HepG2 (cell line): ENCODE data around the gene ACACA. TPM values are rescaled to one million over a fixed set of nuclear protein-coding genes. Genes with fewer than 3 reads are reported as not detected.
A peak's percentile ranks its signal among the peaks of the same experiment; 100 is the strongest.

Experiments
- CREB1 ChIP-seq, 2 experiments: fragments of 450-650 bp in 1 of 2; IDR thresholded peaks; 2 replicates each; pipeline ENCODE4 v1.6.1; 2016 to 2017; ENCODE audit warnings: control low read depth in 1 of 2, mild to moderate bottlenecking in 1 of 2, missing compliant biosample characterization in 1 of 2, missing genetic modification characterization in 1 of 2
- ETV5 ChIP-seq: IDR thresholded peaks from 2 replicates; pipeline ENCODE4 v1.6.1; 2018; ENCODE audit warnings: missing biosample characterization, missing genetic modification reagents, inconsistent platforms, borderline replicate concordance
- FOSL2 ChIP-seq: sonication (generic); formaldehyde crosslinking; IDR thresholded peaks from 2 replicates; pipeline ENCODE4 v1.4.0; 2020; ENCODE audit warnings: missing genetic modification reagents
- KDM1A ChIP-seq: IDR thresholded peaks from 2 replicates; pipeline ENCODE4 v1.6.1; 2016; ENCODE audit warnings: missing compliant biosample characterization
- KLF15 ChIP-seq: sonication (generic); formaldehyde crosslinking; IDR thresholded peaks from 2 replicates; pipeline ENCODE4 v1.8.1; 2023; ENCODE audit warnings: borderline replicate concordance, mild to moderate bottlenecking, inconsistent platforms, missing genetic modification reagents, mixed read lengths
- NKX3-1 ChIP-seq: sonication (generic); formaldehyde crosslinking; IDR thresholded peaks from 2 replicates; pipeline ENCODE4 v1.5.0; 2020; ENCODE audit warnings: missing genetic modification reagents
- SOX13 ChIP-seq, 3 experiments: fragments of 450-650 bp in 1 of 3; sonication (generic) in 1 of 3; formaldehyde crosslinking in 1 of 3; IDR thresholded peaks in 2 of 3; conservative IDR thresholded peaks in 1 of 3; 2 replicates each; pipeline versions ENCODE4 v1.5.0 to v1.6.1; 2016 to 2020; ENCODE audit warnings: antibody characterized with exemption in 1 of 3, mild to moderate bottlenecking in 1 of 3, missing compliant biosample characterization in 1 of 3, missing genetic modification reagents in 1 of 3, moderate library complexity in 1 of 3
- TEAD3 ChIP-seq: optimal IDR thresholded peaks from 2 replicates; pipeline ENCODE3; 2016; ENCODE audit warnings: borderline replicate concordance
- polyA plus RNA-seq, 8 experiments: library from polyadenylated mRNA; depleted of rRNA in 3 of 8; stranded (reverse) in 7 of 8; unstranded in 1 of 8; fragments of >200 nt; fragmentation: Illumina TruSeq in 4 of 8; extraction: Trizol in 4 of 8; gene quantifications; 2 replicates each; pipeline versions ENCODE4 v1.2.1 to v1.2.3, GENCODE V29; 2011 to 2016; ENCODE audit warnings: low read depth in 4 of 8, missing spikeins in 1 of 8, mixed read lengths in 1 of 8; ENCODE audit not compliant: insufficient read depth in 1 of 8
- total RNA-seq, 5 experiments: library from RNA; depleted of rRNA; stranded (reverse); fragments of >200 nt; fragmentation: Illumina TruSeq; extraction: Trizol; gene quantifications; 2 replicates each; pipeline ENCODE4 v1.2.3, GENCODE V29; 2016; ENCODE audit warnings: low read depth in 1 of 5
- TF ChIP-seq, protein P1 (sequence below): sonication (generic); formaldehyde crosslinking; IDR thresholded peaks from 2 replicates; pipeline ENCODE4 v1.5.1; 2020; ENCODE audit warnings: mild to moderate bottlenecking, missing genetic modification reagents, borderline replicate concordance
- TF ChIP-seq, protein P2 (sequence below): IDR thresholded peaks from 2 replicates; pipeline ENCODE4 v1.6.1; 2016; ENCODE audit warnings: low read depth, borderline replicate concordance
- TF ChIP-seq, protein P3 (sequence below): sonication (generic); formaldehyde crosslinking; IDR thresholded peaks from 2 replicates; pipeline ENCODE4 v1.9.0; 2021; ENCODE audit warnings: missing genetic modification reagents, borderline replicate concordance
- TF ChIP-seq, protein P4 (sequence below): sonication (generic); formaldehyde crosslinking; IDR thresholded peaks from 2 replicates; pipeline ENCODE4 v1.4.0; 2020; ENCODE audit warnings: missing genetic modification reagents, mild to moderate bottlenecking, borderline replicate concordance

The ACACA gene
- total and polyA plus RNA-seq, 2 of the 13 experiments (the other 11 are each of a cell fraction or from before 2014, with no cell fraction given) = 39.2 to 47.2 TPM

DNA sequence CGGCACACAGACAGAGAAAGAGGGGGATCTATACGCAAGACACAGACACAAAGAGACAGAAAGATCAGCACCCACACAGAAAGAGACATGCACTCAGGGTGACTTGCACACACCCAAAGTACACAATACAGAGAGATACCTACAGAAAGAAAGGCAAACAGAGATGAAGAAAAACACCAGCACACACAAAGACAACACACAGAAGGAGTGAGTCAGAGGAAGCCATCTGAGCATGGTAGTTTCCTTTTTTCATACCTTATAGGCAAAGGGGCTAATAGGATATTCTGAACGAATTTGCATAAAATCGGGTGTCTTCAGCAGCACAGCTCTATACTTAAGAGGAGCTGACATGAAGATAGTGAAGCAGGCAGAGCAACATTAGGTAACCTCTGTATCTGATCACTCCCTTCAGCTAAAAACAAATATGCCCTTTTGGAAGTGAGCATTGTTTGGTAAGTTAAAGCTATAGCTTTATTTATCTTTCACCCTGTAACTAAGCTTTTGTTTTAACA lies 259.3 kb downstream of the ACACA start (continued):
- TF ChIP-seq, protein P1, sequence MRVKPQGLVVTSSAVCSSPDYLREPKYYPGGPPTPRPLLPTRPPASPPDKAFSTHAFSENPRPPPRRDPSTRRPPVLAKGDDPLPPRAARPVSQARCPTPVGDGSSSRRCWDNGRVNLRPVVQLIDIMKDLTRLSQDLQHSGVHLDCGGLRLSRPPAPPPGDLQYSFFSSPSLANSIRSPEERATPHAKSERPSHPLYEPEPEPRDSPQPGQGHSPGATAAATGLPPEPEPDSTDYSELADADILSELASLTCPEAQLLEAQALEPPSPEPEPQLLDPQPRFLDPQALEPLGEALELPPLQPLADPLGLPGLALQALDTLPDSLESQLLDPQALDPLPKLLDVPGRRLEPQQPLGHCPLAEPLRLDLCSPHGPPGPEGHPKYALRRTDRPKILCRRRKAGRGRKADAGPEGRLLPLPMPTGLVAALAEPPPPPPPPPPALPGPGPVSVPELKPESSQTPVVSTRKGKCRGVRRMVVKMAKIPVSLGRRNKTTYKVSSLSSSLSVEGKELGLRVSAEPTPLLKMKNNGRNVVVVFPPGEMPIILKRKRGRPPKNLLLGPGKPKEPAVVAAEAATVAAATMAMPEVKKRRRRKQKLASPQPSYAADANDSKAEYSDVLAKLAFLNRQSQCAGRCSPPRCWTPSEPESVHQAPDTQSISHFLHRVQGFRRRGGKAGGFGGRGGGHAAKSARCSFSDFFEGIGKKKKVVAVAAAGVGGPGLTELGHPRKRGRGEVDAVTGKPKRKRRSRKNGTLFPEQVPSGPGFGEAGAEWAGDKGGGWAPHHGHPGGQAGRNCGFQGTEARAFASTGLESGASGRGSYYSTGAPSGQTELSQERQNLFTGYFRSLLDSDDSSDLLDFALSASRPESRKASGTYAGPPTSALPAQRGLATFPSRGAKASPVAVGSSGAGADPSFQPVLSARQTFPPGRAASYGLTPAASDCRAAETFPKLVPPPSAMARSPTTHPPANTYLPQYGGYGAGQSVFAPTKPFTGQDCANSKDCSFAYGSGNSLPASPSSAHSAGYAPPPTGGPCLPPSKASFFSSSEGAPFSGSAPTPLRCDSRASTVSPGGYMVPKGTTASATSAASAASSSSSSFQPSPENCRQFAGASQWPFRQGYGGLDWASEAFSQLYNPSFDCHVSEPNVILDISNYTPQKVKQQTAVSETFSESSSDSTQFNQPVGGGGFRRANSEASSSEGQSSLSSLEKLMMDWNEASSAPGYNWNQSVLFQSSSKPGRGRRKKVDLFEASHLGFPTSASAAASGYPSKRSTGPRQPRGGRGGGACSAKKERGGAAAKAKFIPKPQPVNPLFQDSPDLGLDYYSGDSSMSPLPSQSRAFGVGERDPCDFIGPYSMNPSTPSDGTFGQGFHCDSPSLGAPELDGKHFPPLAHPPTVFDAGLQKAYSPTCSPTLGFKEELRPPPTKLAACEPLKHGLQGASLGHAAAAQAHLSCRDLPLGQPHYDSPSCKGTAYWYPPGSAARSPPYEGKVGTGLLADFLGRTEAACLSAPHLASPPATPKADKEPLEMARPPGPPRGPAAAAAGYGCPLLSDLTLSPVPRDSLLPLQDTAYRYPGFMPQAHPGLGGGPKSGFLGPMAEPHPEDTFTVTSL (CRISPR knock-in tag) = peak; percentile 70; the same call in 1 of the 2 replicates
- TF ChIP-seq FOSL2 (CRISPR knock-in tag) = peak; percentile 90
- peak; percentile 65; the same call in 1 of the 2 replicates for TF ChIP-seq SOX13 (IDR thresholded peaks at IDR 0.05)
- peak in 1 of 2 experiments; percentile 90; a peak in 2 of 4 replicates for TF ChIP-seq SOX13 (CRISPR knock-in tag; conservative IDR thresholded peaks at IDR 0.05 in 1 of 2, IDR thresholded peaks at IDR 0.05 in 1 of 2)
- no peak for TF ChIP-seq KLF15 (CRISPR knock-in tag)
- TF ChIP-seq, protein P2, sequence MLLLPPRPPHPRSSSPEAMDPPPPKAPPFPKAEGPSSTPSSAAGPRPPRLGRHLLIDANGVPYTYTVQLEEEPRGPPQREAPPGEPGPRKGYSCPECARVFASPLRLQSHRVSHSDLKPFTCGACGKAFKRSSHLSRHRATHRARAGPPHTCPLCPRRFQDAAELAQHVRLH (CRISPR knock-in tag) = no peak
- TF ChIP-seq CREB1 (IDR thresholded peaks at IDR 0.05) = no peak
- peak; percentile 53; the same call in 1 of the 2 replicates for TF ChIP-seq CREB1 (CRISPR knock-in tag; IDR thresholded peaks at IDR 0.05)
- TF ChIP-seq, protein P3, sequence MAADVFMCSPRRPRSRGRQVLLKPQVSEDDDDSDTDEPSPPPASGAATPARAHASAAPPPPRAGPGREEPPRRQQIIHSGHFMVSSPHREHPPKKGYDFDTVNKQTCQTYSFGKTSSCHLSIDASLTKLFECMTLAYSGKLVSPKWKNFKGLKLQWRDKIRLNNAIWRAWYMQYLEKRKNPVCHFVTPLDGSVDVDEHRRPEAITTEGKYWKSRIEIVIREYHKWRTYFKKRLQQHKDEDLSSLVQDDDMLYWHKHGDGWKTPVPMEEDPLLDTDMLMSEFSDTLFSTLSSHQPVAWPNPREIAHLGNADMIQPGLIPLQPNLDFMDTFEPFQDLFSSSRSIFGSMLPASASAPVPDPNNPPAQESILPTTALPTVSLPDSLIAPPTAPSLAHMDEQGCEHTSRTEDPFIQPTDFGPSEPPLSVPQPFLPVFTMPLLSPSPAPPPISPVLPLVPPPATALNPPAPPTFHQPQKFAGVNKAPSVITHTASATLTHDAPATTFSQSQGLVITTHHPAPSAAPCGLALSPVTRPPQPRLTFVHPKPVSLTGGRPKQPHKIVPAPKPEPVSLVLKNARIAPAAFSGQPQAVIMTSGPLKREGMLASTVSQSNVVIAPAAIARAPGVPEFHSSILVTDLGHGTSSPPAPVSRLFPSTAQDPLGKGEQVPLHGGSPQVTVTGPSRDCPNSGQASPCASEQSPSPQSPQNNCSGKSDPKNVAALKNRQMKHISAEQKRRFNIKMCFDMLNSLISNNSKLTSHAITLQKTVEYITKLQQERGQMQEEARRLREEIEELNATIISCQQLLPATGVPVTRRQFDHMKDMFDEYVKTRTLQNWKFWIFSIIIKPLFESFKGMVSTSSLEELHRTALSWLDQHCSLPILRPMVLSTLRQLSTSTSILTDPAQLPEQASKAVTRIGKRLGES (CRISPR knock-in tag) = no peak
- TF ChIP-seq NKX3-1 (CRISPR knock-in tag) = no peak
- TF ChIP-seq ETV5 = peak; percentile 52; the same call in 1 of the 2 replicates
- TF ChIP-seq TEAD3 (CRISPR knock-in tag) = peak; percentile 27
- TF ChIP-seq KDM1A (CRISPR knock-in tag) = no peak
- TF ChIP-seq, protein P4, sequence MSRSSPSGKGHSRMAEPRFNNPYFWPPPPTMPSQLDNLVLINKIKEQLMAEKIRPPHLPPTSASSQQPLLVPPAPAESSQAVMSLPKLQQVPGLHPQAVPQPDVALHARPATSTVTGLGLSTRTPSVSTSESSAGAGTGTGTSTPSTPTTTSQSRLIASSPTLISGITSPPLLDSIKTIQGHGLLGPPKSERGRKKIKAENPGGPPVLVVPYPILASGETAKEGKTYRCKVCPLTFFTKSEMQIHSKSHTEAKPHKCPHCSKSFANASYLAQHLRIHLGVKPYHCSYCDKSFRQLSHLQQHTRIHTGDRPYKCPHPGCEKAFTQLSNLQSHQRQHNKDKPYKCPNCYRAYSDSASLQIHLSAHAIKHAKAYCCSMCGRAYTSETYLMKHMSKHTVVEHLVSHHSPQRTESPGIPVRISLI (CRISPR knock-in tag) = peak; percentile 52; the same call in 1 of the 2 replicates
